HG02759 (cell line): Measurements from ENCODE around the gene SCARF2.
"Not testable (repeated sequence)": the region's sequence is repeated elsewhere in the genome, so short reads cannot be mapped to it uniquely, and the experiment has no call there.

Source experiments
- ATAC-seq: cut with Tn5 transposase; IDR thresholded peaks from one replicate; pipeline ENCODE4 v1.9.1; 2021; ENCODE audit warnings: mild to moderate bottlenecking, moderate library complexity; ENCODE audit not compliant: unreplicated experiment

Gene SCARF2

GRCh38 chr22:20437613-20438426 lies at the start of gene SCARF2:
Gene SCARF2 (minus strand): TSS chr22:20437825. CDS start chr22:20437754, 71 bp downstream.
- no peak for ATAC-seq

- no peak for ATAC-seq
These were observed 48.6 kb upstream of the SCARF2 start for GRCh38 chr22:20486229-20486628.

- ATAC-seq = no peak
These were observed 47.5 kb upstream of the SCARF2 start for GRCh38 chr22:20484948-20485683.

GRCh38 chr22:20483771-20484170 lies 46.1 kb upstream of the SCARF2 start:
- ATAC-seq = no peak

GRCh38 chr22:20483143-20483506 lies 45.5 kb upstream of the SCARF2 start:
- not testable (repeated sequence) for ATAC-seq

- no peak for ATAC-seq
These were observed 42.1 kb upstream of the SCARF2 start for GRCh38 chr22:20479612-20480196.

GRCh38 chr22:20478059-20478458 lies 40.4 kb upstream of the SCARF2 start:
- ATAC-seq = not testable (repeated sequence)

- ATAC-seq = not testable (repeated sequence)
These were observed 37.9 kb upstream of the SCARF2 start for GRCh38 chr22:20475569-20475968.

- no peak for ATAC-seq
These were observed 37.5 kb upstream of the SCARF2 start for GRCh38 chr22:20475115-20475436.

GRCh38 chr22:20472629-20473442 lies 35.2 kb upstream of the SCARF2 start:
- no peak for ATAC-seq

GRCh38 chr22:20471126-20471833 lies 33.7 kb upstream of the SCARF2 start:
- ATAC-seq = no peak

GRCh38 chr22:20470525-20470924 lies 32.9 kb upstream of the SCARF2 start:
- not testable (repeated sequence) for ATAC-seq

GRCh38 chr22:20469110-20469868 lies 31.7 kb upstream of the SCARF2 start:
- no peak for ATAC-seq

- no peak for ATAC-seq
These were observed 29.2 kb upstream of the SCARF2 start for GRCh38 chr22:20466659-20467379.

- ATAC-seq = no peak
These were observed 28.1 kb upstream of the SCARF2 start for GRCh38 chr22:20465759-20466077.

- no peak for ATAC-seq
These were observed 27.5 kb upstream of the SCARF2 start for GRCh38 chr22:20464912-20465758.

- ATAC-seq = no peak
These were observed 26.5 kb upstream of the SCARF2 start for GRCh38 chr22:20464096-20464614.
